ENCODE results near the gene CTPS2.
A peak's percentile ranks its signal among the peaks of the same experiment; 100 is the strongest.
"Not testable (repeated sequence)": the region's sequence is repeated elsewhere in the genome, so short reads cannot be mapped to it uniquely, and the experiment has no call there.

CTPS2 gene

GRCh38 chrX:16725072-16725471, 12.6 kb upstream of the CTPS2 start:
- H3K4me3 ChIP-seq (ENCODE audit: low read depth, low read length), result no peak overlapping the region
- TF ChIP-seq, protein P1, sequence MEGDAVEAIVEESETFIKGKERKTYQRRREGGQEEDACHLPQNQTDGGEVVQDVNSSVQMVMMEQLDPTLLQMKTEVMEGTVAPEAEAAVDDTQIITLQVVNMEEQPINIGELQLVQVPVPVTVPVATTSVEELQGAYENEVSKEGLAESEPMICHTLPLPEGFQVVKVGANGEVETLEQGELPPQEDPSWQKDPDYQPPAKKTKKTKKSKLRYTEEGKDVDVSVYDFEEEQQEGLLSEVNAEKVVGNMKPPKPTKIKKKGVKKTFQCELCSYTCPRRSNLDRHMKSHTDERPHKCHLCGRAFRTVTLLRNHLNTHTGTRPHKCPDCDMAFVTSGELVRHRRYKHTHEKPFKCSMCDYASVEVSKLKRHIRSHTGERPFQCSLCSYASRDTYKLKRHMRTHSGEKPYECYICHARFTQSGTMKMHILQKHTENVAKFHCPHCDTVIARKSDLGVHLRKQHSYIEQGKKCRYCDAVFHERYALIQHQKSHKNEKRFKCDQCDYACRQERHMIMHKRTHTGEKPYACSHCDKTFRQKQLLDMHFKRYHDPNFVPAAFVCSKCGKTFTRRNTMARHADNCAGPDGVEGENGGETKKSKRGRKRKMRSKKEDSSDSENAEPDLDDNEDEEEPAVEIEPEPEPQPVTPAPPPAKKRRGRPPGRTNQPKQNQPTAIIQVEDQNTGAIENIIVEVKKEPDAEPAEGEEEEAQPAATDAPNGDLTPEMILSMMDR (IDR thresholded peaks at IDR 0.05; ENCODE audit: control insufficient read depth, extremely low read depth, insufficient read depth), result no peak
- DNase-seq (ENCODE audit: low read depth), result no peak

DNA sequence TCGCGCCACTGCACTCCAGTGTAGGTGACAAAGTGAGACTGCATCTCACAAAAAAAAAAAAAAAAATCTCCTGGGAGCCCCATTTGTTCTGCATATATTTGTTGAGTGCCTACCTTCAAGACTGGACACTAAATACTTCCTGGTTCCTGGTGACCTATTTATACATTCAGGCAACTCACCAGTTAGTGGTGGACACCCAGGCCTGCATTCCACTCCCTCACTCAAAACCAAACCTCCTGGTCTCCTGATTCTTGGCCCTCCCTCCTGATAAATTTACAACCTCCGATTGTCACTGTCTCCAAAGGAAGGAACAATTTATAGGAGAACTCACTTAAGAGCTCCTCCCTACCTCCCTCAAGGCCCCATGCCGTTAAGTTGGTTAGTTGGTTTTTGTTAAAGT, 10.0 kb upstream of the CTPS2 start:
- peak; percentile 55 for DNase-seq (ENCODE audit: low read depth)
- no peak overlapping the region for H3K4me3 ChIP-seq (ENCODE audit: low read depth, low read length)
- TF ChIP-seq, protein P1 (IDR thresholded peaks at IDR 0.05; ENCODE audit: control insufficient read depth, extremely low read depth, insufficient read depth), result no peak

DNA sequence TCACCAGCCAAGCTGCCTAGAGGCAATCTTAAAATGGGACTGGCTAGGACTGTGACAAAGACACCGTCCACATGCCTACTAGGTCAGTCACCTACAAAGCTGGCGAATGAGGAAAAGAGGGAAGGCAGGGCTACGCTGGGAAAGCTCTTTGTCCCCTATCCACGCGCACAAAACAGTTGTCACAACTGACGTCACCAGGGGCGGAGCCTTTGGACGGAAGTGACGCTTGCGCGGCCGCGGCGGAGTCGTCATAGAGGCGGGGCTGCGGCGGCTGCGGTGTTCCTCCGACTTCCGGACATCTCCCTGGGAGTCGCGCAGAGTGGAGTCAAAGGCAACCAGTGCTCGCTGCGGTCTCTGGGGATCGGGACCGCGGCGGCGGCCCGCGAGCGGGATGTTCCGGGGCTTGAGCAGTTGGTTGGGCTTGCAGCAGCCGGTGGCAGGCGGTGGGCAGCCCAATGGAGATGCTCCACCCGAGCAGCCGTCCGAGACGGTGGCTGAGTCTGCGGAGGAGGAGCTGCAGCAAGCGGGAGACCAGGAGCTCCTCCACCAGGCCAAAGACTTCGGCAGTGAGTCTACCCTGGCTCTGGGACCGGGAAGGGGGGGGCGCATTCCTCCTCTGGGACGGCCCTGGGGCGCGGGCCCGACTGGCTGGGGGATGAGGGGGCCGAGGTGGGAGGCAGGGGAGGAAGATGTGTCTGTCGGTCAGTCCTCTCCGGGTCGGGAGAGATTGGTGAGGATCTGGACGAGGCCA, 7.0 kb upstream of the CTPS2 start, which contains the start of gene SYAP1:
SYAP1 (plus strand) TSS at position 279 of the 751 bp plus-strand sequence; CDS start at position 392, 113 bp downstream.
- H3K4me3 ChIP-seq (ENCODE audit: low read depth, low read length), result peak within 1 kb of the TSS; percentile 72
- DNase-seq (ENCODE audit: low read depth), result peak; percentile 90
- TF ChIP-seq, protein P1 (IDR thresholded peaks at IDR 0.05; ENCODE audit: control insufficient read depth, extremely low read depth, insufficient read depth), result no peak

GRCh38 chrX:16718824-16719333, 6.4 kb upstream of the CTPS2 start:
- no peak for DNase-seq (ENCODE audit: low read depth)
- peak overlapping the region; percentile 72 for H3K4me3 ChIP-seq (ENCODE audit: low read depth, low read length)
- TF ChIP-seq, protein P1 (IDR thresholded peaks at IDR 0.05; ENCODE audit: control insufficient read depth, extremely low read depth, insufficient read depth), result no peak

DNA sequence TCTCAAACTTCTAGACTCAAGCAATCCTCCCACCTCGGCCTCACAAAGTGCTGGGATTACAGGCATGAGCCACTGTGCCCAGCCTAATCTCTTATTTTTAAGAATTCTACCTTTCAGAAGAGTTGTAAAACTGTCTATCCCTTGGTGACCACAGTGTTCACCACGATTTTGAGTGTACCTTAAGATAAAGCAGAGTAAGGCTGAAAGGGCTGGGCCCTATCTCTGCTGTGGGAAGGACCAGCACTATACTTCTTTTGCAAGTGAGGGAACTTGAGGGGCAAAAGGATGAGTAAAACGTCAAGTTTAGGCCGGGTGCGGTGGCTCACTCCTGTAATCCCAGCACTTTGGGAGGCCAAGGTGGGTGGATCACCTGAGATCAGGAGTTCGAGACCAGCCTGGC, 4.0 kb upstream of the CTPS2 start:
- not testable (repeated sequence) for DNase-seq (ENCODE audit: low read depth); H3K4me3 ChIP-seq (ENCODE audit: low read depth, low read length)

- H3K4me3 ChIP-seq (ENCODE audit: low read depth, low read length); DNase-seq (ENCODE audit: low read depth): not testable (repeated sequence)
Observed at GRCh38 chrX:16715638-16716037, 3.2 kb upstream of the CTPS2 start.

DNA sequence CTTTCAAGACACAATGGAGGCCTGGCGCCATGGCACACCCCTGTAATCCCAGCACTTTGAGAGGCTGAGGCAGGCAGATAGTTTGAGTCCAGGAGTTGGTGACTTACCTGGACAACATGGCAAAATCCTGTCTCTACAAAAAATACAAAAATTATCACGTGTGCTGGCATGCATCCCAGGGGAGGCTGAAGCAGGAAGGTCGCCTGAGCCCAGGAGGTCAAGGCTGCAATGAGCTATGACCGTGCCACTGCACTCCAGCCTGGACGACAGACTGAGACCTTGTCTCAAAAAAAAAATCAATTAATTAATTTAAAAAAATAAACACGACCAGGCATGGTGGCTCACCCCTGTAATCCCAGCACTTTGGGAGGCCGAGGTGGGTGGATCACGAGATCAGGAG, 2.0 kb upstream of the CTPS2 start:
- no peak for DNase-seq (ENCODE audit: low read depth)
- TF ChIP-seq, protein P1 (IDR thresholded peaks at IDR 0.05; ENCODE audit: control insufficient read depth, extremely low read depth, insufficient read depth), result no peak
- H3K4me3 ChIP-seq (ENCODE audit: low read depth, low read length), result no peak overlapping the region
